Measurements from ENCODE around the gene METRNL.
"Not testable (repeated sequence)": the region's sequence is repeated elsewhere in the genome, so short reads cannot be mapped to it uniquely, and the experiment has no call there.

Gene METRNL

GRCh38 chr17:83036193-83036592 lies 43.2 kb upstream of the METRNL start:
- TF ChIP-seq, protein P1, sequence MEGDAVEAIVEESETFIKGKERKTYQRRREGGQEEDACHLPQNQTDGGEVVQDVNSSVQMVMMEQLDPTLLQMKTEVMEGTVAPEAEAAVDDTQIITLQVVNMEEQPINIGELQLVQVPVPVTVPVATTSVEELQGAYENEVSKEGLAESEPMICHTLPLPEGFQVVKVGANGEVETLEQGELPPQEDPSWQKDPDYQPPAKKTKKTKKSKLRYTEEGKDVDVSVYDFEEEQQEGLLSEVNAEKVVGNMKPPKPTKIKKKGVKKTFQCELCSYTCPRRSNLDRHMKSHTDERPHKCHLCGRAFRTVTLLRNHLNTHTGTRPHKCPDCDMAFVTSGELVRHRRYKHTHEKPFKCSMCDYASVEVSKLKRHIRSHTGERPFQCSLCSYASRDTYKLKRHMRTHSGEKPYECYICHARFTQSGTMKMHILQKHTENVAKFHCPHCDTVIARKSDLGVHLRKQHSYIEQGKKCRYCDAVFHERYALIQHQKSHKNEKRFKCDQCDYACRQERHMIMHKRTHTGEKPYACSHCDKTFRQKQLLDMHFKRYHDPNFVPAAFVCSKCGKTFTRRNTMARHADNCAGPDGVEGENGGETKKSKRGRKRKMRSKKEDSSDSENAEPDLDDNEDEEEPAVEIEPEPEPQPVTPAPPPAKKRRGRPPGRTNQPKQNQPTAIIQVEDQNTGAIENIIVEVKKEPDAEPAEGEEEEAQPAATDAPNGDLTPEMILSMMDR (IDR thresholded peaks at IDR 0.05; ENCODE audit: extremely low read depth, insufficient read depth, missing control alignments), result no peak
- no peak for DNase-seq (ENCODE audit: low spot score)
- in situ Hi-C loops (cut with MboI; ENCODE audit: low pct_unique_long_range_greater_than_20kb, low sequenced_read_pairs, unreplicated experiment), result no loop called here

- TF ChIP-seq, protein P1 (IDR thresholded peaks at IDR 0.05; ENCODE audit: extremely low read depth, insufficient read depth, missing control alignments), result no peak
- in situ Hi-C loops (cut with MboI; ENCODE audit: low pct_unique_long_range_greater_than_20kb, low sequenced_read_pairs, unreplicated experiment), result no loop called here
- DNase-seq (ENCODE audit: low spot score), result no peak
Observed at GRCh38 chr17:83036666-83037065, 42.7 kb upstream of the METRNL start.

- in situ Hi-C loops (cut with MboI; ENCODE audit: low pct_unique_long_range_greater_than_20kb, low sequenced_read_pairs, unreplicated experiment), result no loop called here
Observed at GRCh38 chr17:83037084-83037873, 42.1 kb upstream of the METRNL start.

DNA sequence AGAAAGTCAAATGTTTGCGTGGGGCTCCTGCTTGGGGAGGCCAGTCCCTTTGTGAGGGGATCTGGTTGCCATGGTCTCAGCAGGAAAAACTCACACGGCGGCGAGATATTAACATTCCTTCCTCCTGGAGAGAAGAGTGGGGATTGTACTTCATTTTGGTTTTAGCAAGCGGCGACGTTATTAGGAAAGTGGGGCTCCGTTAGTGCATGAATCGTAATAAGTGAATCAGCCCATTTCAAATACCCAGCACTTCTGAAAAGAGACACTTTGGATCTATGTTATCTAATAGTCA lies 41.6 kb upstream of the METRNL start:
- TF ChIP-seq, protein P1 (IDR thresholded peaks at IDR 0.05; ENCODE audit: extremely low read depth, insufficient read depth, missing control alignments), result no peak
- in situ Hi-C loops (cut with MboI; ENCODE audit: low pct_unique_long_range_greater_than_20kb, low sequenced_read_pairs, unreplicated experiment), result no loop called here
- no peak for DNase-seq (ENCODE audit: low spot score)

More at GRCh38 chr17:83037084-83037873, 42.1 kb upstream of the METRNL start:
- TF ChIP-seq, protein P1 (IDR thresholded peaks at IDR 0.05; ENCODE audit: extremely low read depth, insufficient read depth, missing control alignments), result no peak
- no peak for DNase-seq (ENCODE audit: low spot score)

DNA sequence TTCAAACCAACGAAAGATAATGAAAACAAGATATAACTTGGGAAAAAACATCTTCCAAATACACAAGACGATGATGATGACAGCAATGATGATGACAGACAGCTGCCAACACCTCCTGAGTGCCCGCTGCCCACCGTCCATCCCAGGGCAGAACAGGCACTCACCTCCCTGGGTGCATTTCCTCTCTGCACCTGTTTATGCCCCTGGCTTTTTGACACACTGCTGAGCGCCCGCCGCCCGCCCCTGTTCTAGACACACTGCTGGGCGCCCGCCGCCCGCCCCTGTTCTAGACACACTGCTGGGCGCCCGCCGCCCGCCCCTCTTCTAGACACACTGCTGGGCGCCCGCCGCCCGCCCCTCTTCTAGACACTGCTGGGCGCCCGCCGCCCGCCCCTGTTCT lies 40.4 kb upstream of the METRNL start:
- in situ Hi-C loops (cut with MboI; ENCODE audit: low pct_unique_long_range_greater_than_20kb, low sequenced_read_pairs, unreplicated experiment); DNase-seq (ENCODE audit: low spot score): not testable (repeated sequence)

DNA sequence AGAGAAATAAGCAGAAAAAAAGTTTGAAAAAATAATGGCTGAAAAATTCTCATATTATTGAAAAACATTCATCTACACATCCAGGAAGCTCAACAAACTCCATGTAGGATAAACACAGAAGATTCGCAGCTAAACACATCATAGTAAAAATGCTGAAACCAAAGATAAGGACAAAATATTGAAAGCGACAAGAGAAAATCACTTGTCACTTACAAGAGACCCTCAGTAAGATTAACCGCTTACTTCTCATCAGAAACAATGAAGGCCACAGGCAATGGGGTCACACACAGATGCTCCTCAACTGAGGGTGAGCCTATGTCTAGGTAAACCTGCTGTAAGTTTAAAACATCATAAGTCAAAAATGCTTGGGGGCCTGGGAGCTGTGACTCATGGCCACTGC lies 38.1 kb upstream of the METRNL start:
- in situ Hi-C loops (cut with MboI; ENCODE audit: low pct_unique_long_range_greater_than_20kb, low sequenced_read_pairs, unreplicated experiment), result no loop called here
- no peak for DNase-seq (ENCODE audit: low spot score)
- TF ChIP-seq, protein P1 (IDR thresholded peaks at IDR 0.05; ENCODE audit: extremely low read depth, insufficient read depth, missing control alignments), result no peak

GRCh38 chr17:83042522-83043158 lies 36.8 kb upstream of the METRNL start:
- no peak for DNase-seq (ENCODE audit: low spot score)
- in situ Hi-C loops (cut with MboI; ENCODE audit: low pct_unique_long_range_greater_than_20kb, low sequenced_read_pairs, unreplicated experiment), result no loop called here
- TF ChIP-seq, protein P1 (IDR thresholded peaks at IDR 0.05; ENCODE audit: extremely low read depth, insufficient read depth, missing control alignments), result no peak

DNA sequence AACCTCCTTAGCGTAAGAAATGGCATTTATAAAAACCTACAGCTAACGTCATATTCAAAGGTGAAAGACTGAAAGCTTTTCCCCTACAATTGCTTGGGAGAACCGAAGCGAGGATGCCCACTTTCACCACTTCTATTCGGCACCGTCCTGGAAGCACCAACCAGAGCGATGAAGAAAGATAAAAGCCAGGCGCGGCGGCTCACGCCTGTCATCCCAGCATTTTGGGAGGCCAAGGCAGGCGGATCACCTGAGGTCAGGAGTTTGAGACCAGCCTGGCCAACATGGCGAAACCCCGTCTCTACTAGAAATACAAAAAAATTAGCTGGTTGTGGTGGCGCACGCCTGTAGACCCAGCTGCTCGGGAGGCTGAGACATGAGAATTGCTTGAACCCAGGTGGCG lies 34.9 kb upstream of the METRNL start:
- in situ Hi-C loops (cut with MboI; ENCODE audit: low pct_unique_long_range_greater_than_20kb, low sequenced_read_pairs, unreplicated experiment); DNase-seq (ENCODE audit: low spot score): not testable (repeated sequence)
